ENCODE results near the gene CMSS1.

Gene CMSS1

GRCh38 chr3:99856437-99857220 lies 39.0 kb downstream of the CMSS1 start:
- H3K9ac ChIP-seq (ENCODE audit: low read length), result no peak overlapping the region
- H3K79me2 ChIP-seq (ENCODE audit: control insufficient read depth, insufficient read depth, low read length), result no peaks in the 10 kb centered on the region
- DNase-seq, result no peak
- no peak overlapping the region for H3K23ac ChIP-seq (ENCODE audit: low read length)
- H3K79me1 ChIP-seq (ENCODE audit: low read length), result peaks cover 1% of the 10 kb centered on the region
- no peak overlapping the region for H4K5ac ChIP-seq (ENCODE audit: low read length)
- H2BK5ac ChIP-seq (ENCODE audit: low read length), result no peak overlapping the region
- no peak overlapping the region for H3K4ac ChIP-seq (ENCODE audit: low read depth, low read length)
- no peak overlapping the region for H3K18ac ChIP-seq (ENCODE audit: low read length)
- no peaks in the 10 kb centered on the region for H3K36me3 ChIP-seq (ENCODE audit: control insufficient read depth, insufficient read depth, low read length)
- H3K56ac ChIP-seq (ENCODE audit: low read length), result no peak overlapping the region
- H3K4me3 ChIP-seq (ENCODE audit: low read length), result no peak overlapping the region
- H3K4me1 ChIP-seq (ENCODE audit: control insufficient read depth, low read depth, low read length), result no peaks in the 10 kb centered on the region
- no peak overlapping the region for H2BK120ac ChIP-seq (ENCODE audit: low read depth, low read length)
- 100% methylated on average over 1 of the region's 3 CpGs for WGBS (ENCODE audit: extremely low coverage, insufficient coverage, low lambda C conversion rate)
- no peaks in the 10 kb centered on the region for H3K27me3 ChIP-seq (ENCODE audit: insufficient read depth, low read length, poor library complexity)
- no peak overlapping the region for H2BK15ac ChIP-seq (replicated peaks; ENCODE audit: low read depth)
- no peak overlapping the region for H3K27ac ChIP-seq (ENCODE audit: low read depth, low read length)
- H2AK5ac ChIP-seq (ENCODE audit: low read length), result no peak overlapping the region
- H4K8ac ChIP-seq (ENCODE audit: low read depth, low read length), result no peak overlapping the region
- H3K4me2 ChIP-seq (ENCODE audit: low read length), result no peak overlapping the region

GRCh38 chr3:99857278-99857677 lies 39.6 kb downstream of the CMSS1 start:
- H3K4me1 ChIP-seq (ENCODE audit: control insufficient read depth, low read depth, low read length), result no peaks in the 10 kb centered on the region
- H4K5ac ChIP-seq (ENCODE audit: low read length), result no peak overlapping the region
- peaks cover 1% of the 10 kb centered on the region for H3K79me1 ChIP-seq (ENCODE audit: low read length)
- no peak overlapping the region for H3K4me2 ChIP-seq (ENCODE audit: low read length)
- H2BK15ac ChIP-seq (replicated peaks; ENCODE audit: low read depth), result no peak overlapping the region
- no peak overlapping the region for H4K8ac ChIP-seq (ENCODE audit: low read depth, low read length)
- no CpG with 5 or more reads among the region's 1 CpG for WGBS (ENCODE audit: extremely low coverage, insufficient coverage, low lambda C conversion rate)
- H3K27ac ChIP-seq (ENCODE audit: low read depth, low read length), result no peak overlapping the region
- H3K9ac ChIP-seq (ENCODE audit: low read length), result no peak overlapping the region
- no peak overlapping the region for H2BK5ac ChIP-seq (ENCODE audit: low read length)
- no peaks in the 10 kb centered on the region for H3K36me3 ChIP-seq (ENCODE audit: control insufficient read depth, insufficient read depth, low read length)
- H2AK5ac ChIP-seq (ENCODE audit: low read length), result no peak overlapping the region
- H3K56ac ChIP-seq (ENCODE audit: low read length), result no peak overlapping the region
- H3K23ac ChIP-seq (ENCODE audit: low read length), result no peak overlapping the region
- no peaks in the 10 kb centered on the region for H3K79me2 ChIP-seq (ENCODE audit: control insufficient read depth, insufficient read depth, low read length)
- no peak overlapping the region for H2BK120ac ChIP-seq (ENCODE audit: low read depth, low read length)
- no peak overlapping the region for H3K4me3 ChIP-seq (ENCODE audit: low read length)
- no peak overlapping the region for H3K18ac ChIP-seq (ENCODE audit: low read length)
- no peak for DNase-seq
- no peaks in the 10 kb centered on the region for H3K27me3 ChIP-seq (ENCODE audit: insufficient read depth, low read length, poor library complexity)
- H3K4ac ChIP-seq (ENCODE audit: low read depth, low read length), result no peak overlapping the region

GRCh38 chr3:99858469-99858868 lies 40.8 kb downstream of the CMSS1 start:
- H3K56ac ChIP-seq (ENCODE audit: low read length), result no peak overlapping the region
- H3K36me3 ChIP-seq (ENCODE audit: control insufficient read depth, insufficient read depth, low read length), result no peaks in the 10 kb centered on the region
- no peak overlapping the region for H2BK15ac ChIP-seq (replicated peaks; ENCODE audit: low read depth)
- H3K9ac ChIP-seq (ENCODE audit: low read length), result no peak overlapping the region
- WGBS (ENCODE audit: extremely low coverage, insufficient coverage, low lambda C conversion rate), result no CpG with 5 or more reads among the region's 2 CpGs
- H2BK5ac ChIP-seq (ENCODE audit: low read length), result no peak overlapping the region
- H3K4me1 ChIP-seq (ENCODE audit: control insufficient read depth, low read depth, low read length), result no peaks in the 10 kb centered on the region
- no peak overlapping the region for H2AK5ac ChIP-seq (ENCODE audit: low read length)
- H4K8ac ChIP-seq (ENCODE audit: low read depth, low read length), result no peak overlapping the region
- no peak overlapping the region for H3K23ac ChIP-seq (ENCODE audit: low read length)
- no peaks in the 10 kb centered on the region for H3K79me2 ChIP-seq (ENCODE audit: control insufficient read depth, insufficient read depth, low read length)
- no peak overlapping the region for H2BK120ac ChIP-seq (ENCODE audit: low read depth, low read length)
- no peak overlapping the region for H3K4ac ChIP-seq (ENCODE audit: low read depth, low read length)
- no peak overlapping the region for H3K4me3 ChIP-seq (ENCODE audit: low read length)
- H3K27me3 ChIP-seq (ENCODE audit: insufficient read depth, low read length, poor library complexity), result no peaks in the 10 kb centered on the region
- no peak overlapping the region for H3K18ac ChIP-seq (ENCODE audit: low read length)
- no peak overlapping the region for H3K27ac ChIP-seq (ENCODE audit: low read depth, low read length)
- DNase-seq, result no peak
- peaks cover 4% of the 10 kb centered on the region for H3K79me1 ChIP-seq (ENCODE audit: low read length)
- no peak overlapping the region for H3K4me2 ChIP-seq (ENCODE audit: low read length)
- no peak overlapping the region for H4K5ac ChIP-seq (ENCODE audit: low read length)

- no CpG with 5 or more reads among the region's 1 CpG for WGBS (ENCODE audit: extremely low coverage, insufficient coverage, low lambda C conversion rate)
- Histone ChIP-seq H4K5ac (ENCODE audit: low read length) (no peak overlapping the region), H2BK15ac (replicated peaks; ENCODE audit: low read depth) (no peak overlapping the region), H3K9ac (ENCODE audit: low read length) (no peak overlapping the region), H2BK120ac (ENCODE audit: low read depth, low read length) (no peak overlapping the region), H3K4me2 (ENCODE audit: low read length) (no peak overlapping the region), H4K8ac (ENCODE audit: low read depth, low read length) (no peak overlapping the region), H3K27me3 (ENCODE audit: insufficient read depth, low read length, poor library complexity) (no peaks in the 10 kb centered on the region), H3K4ac (ENCODE audit: low read depth, low read length) (no peak overlapping the region), H3K4me1 (ENCODE audit: control insufficient read depth, low read depth, low read length) (no peaks in the 10 kb centered on the region), H3K56ac (ENCODE audit: low read length) (no peak overlapping the region), H3K36me3 (ENCODE audit: control insufficient read depth, insufficient read depth, low read length) (no peaks in the 10 kb centered on the region), H3K18ac (ENCODE audit: low read length) (no peak overlapping the region), H3K23ac (ENCODE audit: low read length) (no peak overlapping the region), H3K79me1 (ENCODE audit: low read length) (peaks cover 4% of the 10 kb centered on the region), H2BK5ac (ENCODE audit: low read length) (no peak overlapping the region), H3K4me3 (ENCODE audit: low read length) (no peak overlapping the region), H3K27ac (ENCODE audit: low read depth, low read length) (no peak overlapping the region), H2AK5ac (ENCODE audit: low read length) (no peak overlapping the region), H3K79me2 (ENCODE audit: control insufficient read depth, insufficient read depth, low read length) (no peaks in the 10 kb centered on the region)
- no peak for DNase-seq
These were observed 42.2 kb downstream of the CMSS1 start for GRCh38 chr3:99859825-99860224.

- H2BK120ac ChIP-seq (ENCODE audit: low read depth, low read length), result no peak overlapping the region
- no peak overlapping the region for H4K8ac ChIP-seq (ENCODE audit: low read depth, low read length)
- H3K56ac ChIP-seq (ENCODE audit: low read length), result no peak overlapping the region
- no peak overlapping the region for H2BK15ac ChIP-seq (replicated peaks; ENCODE audit: low read depth)
- no CpG with 5 or more reads among the region's 1 CpG for WGBS (ENCODE audit: extremely low coverage, insufficient coverage, low lambda C conversion rate)
- DNase-seq, result no peak
- H3K79me2 ChIP-seq (ENCODE audit: control insufficient read depth, insufficient read depth, low read length), result no peaks in the 10 kb centered on the region
- H3K27ac ChIP-seq (ENCODE audit: low read depth, low read length), result no peak overlapping the region
- H4K5ac ChIP-seq (ENCODE audit: low read length), result no peak overlapping the region
- no peak overlapping the region for H3K9ac ChIP-seq (ENCODE audit: low read length)
- no peaks in the 10 kb centered on the region for H3K36me3 ChIP-seq (ENCODE audit: control insufficient read depth, insufficient read depth, low read length)
- H2BK5ac ChIP-seq (ENCODE audit: low read length), result no peak overlapping the region
- peaks cover 1% of the 10 kb centered on the region for H3K4me1 ChIP-seq (ENCODE audit: control insufficient read depth, low read depth, low read length)
- no peak overlapping the region for H2AK5ac ChIP-seq (ENCODE audit: low read length)
- H3K4me2 ChIP-seq (ENCODE audit: low read length), result no peak overlapping the region
- no peak overlapping the region for H3K4ac ChIP-seq (ENCODE audit: low read depth, low read length)
- peaks cover 7% of the 10 kb centered on the region for H3K79me1 ChIP-seq (ENCODE audit: low read length)
- no peak overlapping the region for H3K23ac ChIP-seq (ENCODE audit: low read length)
- no peaks in the 10 kb centered on the region for H3K27me3 ChIP-seq (ENCODE audit: insufficient read depth, low read length, poor library complexity)
- no peak overlapping the region for H3K18ac ChIP-seq (ENCODE audit: low read length)
- H3K4me3 ChIP-seq (ENCODE audit: low read length), result no peak overlapping the region
These were observed 43.6 kb downstream of the CMSS1 start for GRCh38 chr3:99861216-99861615.

GRCh38 chr3:99862208-99862607 lies 44.5 kb downstream of the CMSS1 start:
- Histone ChIP-seq H3K4me3 (ENCODE audit: low read length) (no peak overlapping the region), H3K18ac (ENCODE audit: low read length) (no peak overlapping the region), H2BK120ac (ENCODE audit: low read depth, low read length) (no peak overlapping the region), H2BK5ac (ENCODE audit: low read length) (no peak overlapping the region), H4K8ac (ENCODE audit: low read depth, low read length) (no peak overlapping the region), H3K27ac (ENCODE audit: low read depth, low read length) (no peak overlapping the region), H3K4me2 (ENCODE audit: low read length) (no peak overlapping the region), H2AK5ac (ENCODE audit: low read length) (no peak overlapping the region), H3K4ac (ENCODE audit: low read depth, low read length) (no peak overlapping the region), H3K79me1 (ENCODE audit: low read length) (peaks cover 7% of the 10 kb centered on the region), H3K9ac (ENCODE audit: low read length) (no peak overlapping the region), H3K4me1 (ENCODE audit: control insufficient read depth, low read depth, low read length) (peaks cover 3% of the 10 kb centered on the region), H3K36me3 (ENCODE audit: control insufficient read depth, insufficient read depth, low read length) (no peaks in the 10 kb centered on the region), H4K5ac (ENCODE audit: low read length) (no peak overlapping the region), H3K79me2 (ENCODE audit: control insufficient read depth, insufficient read depth, low read length) (no peaks in the 10 kb centered on the region), H3K23ac (ENCODE audit: low read length) (no peak overlapping the region), H3K56ac (ENCODE audit: low read length) (no peak overlapping the region), H2BK15ac (replicated peaks; ENCODE audit: low read depth) (no peak overlapping the region), H3K27me3 (ENCODE audit: insufficient read depth, low read length, poor library complexity) (no peaks in the 10 kb centered on the region)
- no CpG with 5 or more reads among the region's 2 CpGs for WGBS (ENCODE audit: extremely low coverage, insufficient coverage, low lambda C conversion rate)
- no peak for DNase-seq
